ENCODE measurements around the gene ASCL2.

Gene ASCL2

DNA sequence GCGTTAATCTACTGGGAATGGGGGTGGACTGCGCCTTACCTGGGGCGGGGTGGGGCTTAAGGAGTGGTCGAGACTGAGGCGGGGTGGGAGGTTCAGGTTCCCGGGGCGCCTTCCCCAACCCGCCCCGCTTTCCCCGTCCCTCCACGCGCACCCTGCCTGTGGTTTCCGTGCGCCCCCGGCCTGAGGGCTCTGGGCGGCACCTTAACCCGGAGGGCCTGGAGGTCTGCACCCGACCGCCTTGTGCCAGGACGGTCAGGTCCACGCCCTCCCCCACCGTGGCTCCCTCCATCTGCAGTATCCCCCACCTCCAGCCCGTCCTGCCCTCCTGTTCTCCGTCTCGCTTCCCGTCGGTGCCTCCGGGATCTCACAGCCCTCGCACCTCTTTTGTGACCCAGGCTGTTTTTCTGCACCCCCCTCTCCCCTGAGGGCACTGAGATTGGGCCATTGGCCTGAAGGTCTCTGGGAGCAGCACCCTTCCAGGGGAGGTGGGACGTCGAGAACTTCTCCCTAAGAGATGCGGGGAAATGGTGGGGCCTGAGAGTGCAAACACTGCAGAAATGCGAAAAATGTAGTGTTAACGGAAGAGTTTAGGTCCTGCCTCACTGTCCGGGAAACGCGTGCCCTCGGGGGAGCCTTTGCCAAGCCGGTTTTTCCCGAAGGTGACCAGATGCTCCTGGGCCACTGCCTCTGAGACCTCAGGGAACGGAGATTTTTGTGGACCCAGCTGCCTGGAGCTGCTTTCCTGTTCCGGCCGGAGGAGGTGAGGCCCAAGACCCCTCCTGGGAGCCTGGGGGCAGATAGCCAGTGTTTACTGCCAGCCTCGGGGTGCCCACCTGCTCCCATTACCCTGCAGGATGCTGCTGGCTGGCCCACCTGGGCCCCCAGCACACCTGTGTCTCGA is 1.2 kb upstream of the ASCL2 start:
- DNase-seq: no peak

DNA sequence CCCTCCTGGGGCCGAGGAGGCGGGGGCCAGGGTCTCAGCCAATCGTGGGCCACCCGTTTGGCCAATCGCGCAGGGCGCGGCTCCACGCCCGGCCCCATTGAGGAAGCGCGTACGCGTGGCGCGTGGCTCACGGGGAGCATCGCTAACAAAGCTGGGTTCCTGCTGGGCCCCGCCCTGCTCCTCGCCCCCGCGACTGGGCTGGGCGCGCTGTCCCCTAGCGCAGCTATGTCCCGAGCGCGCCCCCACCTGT is 614 bp upstream of the ASCL2 start:
- DNase-seq: no peak

DNA sequence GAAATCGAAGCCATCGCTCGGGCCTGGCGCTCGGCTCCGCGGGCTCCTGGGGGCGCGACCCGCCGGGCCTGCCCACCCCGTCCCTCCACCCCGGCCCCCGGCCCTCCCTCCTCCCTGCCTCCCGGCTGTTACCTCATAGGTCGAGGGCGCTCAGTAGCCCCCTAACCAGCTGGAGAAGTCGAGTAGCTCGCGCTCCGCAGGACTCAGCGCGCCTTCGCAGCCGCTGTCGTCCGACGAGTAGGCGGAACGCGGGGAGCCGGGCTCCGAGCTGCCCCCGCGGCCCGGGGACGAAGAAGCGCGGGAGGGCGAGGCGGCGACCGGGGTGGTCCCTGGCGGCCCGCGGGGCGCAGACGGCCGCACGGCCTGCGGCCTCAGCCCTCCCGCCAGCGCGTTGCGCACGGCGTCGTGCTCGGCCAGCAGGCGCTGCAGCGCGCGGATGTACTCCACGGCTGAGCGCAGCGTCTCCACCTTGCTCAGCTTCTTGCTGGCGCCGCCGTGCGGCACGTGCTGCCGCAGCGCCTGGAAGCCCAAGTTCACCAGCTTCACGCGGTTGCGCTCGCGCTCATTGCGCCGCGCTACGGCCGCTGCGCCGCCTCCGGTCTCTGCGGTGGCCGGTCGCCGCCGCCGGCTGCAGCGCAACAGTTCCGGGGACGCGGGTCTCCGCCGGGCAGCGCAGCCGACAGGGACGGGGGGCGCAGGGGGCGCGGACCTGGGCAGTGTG is 627 bp downstream of the ASCL2 start:
- DNase-seq: no peak

DNA sequence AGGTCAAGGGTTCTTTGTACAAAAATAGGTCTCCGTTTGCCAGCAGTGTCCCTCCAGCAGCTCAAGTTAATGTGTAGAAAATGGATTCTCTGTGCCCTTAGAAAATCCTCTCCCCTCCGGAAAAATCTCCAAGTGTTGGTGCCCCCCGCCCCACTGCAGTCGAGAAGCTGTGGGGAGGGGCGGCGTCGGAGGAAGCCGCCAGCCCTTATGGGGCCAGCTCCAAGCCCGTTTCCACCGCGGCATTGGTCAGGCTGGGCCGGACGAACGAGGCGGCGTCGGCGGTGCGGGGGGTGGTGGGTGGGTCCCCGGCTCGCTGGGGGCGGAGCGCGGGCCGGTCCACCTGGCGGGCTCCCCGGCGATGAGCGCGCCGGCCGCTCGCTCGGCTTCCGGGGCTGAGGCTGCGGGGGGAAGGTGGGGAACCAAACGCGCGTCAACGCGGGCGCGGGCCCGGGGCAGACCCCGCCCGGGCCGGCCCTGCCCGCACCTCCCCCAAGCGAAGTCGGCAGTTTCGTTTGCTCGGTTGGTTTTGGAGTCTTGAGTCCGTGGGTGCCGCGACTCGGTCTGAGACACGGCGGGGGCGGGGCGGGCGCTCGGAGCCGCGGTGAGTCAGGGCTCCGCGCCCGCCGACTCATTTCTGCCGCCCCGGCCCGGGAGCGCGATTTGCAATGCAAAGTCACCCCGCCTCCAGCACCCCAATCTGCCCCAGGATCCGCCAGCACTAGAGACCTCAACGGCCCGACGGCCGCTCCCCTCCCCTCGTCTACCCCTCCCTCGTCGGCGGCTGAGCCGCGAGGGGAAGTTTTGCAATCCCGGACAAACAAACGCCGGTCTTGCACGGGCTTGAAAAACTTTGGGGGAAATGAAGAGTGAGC is 1.4 kb downstream of the ASCL2 start:
- no peak for DNase-seq

DNA sequence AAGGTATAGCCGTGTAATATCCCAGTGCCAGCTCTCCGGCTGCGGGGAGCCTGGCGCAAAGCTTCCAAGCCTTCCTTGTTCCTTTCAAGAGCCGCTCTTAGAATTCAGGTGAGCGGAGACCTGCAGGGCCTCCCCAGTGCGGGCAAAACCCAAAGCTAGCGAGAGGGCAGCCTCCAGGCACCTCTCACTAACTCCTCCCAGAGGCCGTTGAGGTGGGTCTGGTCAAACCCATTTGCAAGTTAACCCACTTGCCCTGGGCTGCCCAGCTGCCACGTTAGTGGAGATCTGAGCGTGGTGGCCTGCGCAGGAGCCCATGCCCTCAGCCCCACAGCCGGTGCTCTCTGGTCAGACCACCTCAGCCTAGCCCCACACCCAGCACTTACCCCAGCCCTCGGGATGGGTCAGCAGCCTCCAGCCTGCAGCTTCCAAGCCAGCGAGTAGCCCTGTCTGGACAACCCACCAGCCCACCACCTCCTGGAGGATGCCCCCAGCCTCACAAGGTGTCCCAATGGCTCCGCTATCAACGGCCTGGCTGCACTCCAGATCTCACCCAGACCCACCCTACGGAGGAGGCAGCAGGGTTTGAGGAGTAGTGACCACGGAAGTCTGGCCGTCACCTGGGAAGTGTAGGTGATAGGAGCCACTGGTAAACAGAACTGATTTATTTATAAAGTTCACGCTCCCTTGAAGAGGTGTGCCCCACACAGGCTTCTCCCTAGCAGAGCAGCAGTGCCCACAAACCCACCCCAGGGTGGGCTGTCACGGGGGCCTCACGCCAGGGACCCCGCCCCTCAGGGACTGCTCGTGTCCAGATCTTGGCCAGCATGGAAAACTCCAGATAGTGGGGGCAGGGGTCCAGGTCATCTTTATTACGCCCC is 2.3 kb downstream of the ASCL2 start:
- DNase-seq: no peak

DNA sequence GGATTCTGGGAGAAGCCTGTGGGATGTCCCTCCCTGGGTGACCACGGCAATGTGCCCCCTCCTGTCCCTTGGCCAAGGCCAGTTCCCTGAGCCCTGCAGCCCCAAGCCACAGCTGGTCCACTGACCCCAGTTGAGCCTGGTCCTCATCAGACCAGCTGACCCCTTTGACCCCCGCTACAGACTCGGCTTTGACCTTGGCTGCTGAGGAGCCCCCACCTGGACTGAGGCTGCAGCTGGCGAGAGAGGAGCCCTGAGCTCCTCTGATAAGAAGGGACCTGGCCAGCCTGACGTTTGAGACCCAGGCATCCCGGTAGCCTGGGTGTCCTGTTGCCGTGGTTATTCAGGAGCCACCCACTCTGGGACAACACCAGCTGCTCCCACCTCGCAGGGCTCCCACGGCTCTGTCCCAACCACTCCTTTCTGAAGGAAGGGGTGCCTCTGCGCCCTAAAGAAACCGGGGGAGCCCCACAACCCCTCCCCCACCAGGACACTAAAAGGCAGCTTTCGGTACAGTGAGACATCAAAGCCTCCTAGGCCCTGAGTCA is 3.0 kb downstream of the ASCL2 start:
- no peak for DNase-seq

DNA sequence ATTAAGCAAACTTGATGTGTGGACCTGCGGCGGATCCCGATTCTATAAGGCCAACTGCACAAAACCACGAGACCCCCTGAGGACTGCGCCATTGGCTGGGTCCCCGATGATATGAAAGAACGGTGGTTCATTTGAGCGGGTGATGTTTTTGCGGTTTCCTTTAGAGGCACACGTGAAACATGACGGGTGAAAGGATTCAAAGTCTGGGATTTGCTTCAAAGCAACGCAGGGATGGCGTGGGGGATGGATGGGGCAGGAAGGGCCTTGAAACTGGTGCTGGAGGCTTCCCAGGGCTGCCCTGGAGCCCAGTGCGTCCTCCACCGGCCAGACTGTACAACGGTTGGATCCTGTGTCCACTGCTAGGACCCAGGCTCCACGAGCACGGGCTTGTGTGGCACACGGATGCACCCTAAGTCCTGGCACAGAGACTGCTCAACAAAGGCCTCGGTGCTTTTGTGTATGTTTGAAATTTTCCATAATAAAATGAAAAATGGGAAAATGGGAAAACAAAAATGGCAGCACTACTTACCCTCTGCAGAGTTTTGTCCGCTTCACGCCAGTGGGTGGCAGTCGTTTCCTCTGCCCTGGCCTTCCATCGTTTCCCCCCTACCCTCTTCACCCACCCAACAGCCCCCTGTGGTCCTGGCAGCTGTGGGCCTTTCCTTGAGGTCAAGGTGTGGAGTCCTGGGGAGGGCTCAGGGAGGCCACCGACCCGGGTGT is 3.6 kb downstream of the ASCL2 start:
- DNase-seq: no peak

DNA sequence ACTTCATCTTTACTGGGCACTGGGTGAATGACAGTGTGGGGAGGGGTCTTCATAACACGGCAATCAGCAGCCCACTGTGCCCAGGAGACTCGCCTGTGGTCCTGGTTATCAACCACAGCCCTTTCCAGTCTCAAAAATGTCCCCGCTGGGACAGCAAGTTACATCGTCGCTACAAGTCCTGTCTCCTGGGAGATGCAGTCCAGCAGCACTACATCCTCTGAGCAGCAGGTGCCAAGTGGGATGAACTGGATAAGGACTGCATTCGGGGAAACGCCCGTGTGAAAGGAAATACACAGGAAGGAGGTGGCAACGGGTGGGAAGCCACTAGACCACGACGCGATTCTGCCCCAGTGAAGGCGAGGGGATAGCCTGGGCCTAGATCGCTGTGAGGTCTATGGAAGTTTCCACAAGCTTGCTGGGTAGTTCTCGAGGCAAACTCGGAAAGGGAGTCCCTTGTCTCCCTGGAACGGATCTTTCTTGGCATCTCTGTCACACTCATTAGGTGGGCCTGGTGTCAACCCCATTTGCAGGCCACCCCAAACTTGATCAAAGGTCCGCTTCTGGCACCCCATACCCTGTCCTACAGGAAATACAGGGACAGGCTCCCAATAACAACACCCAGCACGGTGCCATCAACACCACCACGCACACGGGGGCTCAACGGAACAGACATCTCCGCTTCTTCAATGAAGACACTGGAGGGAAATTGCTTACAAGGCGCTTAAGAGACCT is 4.4 kb downstream of the ASCL2 start:
- no peak for DNase-seq

DNA sequence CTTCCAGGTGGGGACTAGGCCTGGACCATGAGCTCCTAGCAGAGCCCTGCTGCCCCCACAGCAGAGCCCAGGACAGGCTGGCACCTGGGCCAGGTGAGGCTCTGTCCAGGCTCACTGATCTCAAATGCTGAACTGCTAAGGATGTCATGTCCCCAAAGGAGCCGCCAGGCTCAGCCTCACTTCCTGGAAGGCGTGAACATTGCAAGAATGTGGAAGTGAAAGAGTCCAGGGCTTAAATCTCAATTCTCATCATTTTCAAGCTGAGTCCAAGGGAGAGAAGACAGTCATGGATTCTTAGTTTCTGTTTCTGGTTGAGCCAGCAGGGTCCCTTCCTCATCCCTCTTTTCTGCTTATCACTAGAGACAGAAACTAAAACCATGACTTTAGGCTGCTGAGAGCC is 5.0 kb downstream of the ASCL2 start:
- no peak for DNase-seq

DNA sequence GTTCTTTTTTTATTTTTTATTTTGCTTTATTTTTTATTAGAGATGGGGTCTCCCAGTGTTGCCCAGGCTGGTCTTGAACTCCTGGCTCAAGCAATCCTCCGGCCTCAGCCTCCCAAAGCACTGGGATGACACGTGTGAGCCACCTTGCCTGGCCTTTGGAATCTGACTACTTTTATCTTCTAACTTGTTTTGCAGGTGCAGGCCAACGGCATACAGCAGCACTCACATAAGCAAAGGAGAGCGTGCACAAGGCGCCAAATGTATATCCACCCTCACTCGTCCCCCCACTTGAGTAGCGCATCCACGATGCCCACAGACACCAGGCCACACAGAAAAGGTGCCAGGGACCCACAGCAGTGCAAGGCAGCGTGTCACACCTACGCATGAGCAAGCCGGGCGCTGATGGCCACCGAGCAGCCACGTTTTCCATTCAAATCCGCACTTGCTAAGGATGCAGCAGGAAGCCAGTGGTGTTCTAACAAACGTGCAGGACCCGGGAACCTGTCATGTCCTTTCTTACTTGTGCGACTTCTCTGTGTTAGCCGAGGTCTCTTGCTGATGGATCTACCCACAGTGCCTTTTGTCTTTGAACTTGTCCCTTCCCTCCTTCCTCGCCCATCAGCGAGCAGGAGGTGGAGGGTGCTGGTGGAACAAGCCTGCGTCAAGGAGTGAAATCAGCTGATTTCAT is 5.9 kb downstream of the ASCL2 start:
- DNase-seq: no peak

DNA sequence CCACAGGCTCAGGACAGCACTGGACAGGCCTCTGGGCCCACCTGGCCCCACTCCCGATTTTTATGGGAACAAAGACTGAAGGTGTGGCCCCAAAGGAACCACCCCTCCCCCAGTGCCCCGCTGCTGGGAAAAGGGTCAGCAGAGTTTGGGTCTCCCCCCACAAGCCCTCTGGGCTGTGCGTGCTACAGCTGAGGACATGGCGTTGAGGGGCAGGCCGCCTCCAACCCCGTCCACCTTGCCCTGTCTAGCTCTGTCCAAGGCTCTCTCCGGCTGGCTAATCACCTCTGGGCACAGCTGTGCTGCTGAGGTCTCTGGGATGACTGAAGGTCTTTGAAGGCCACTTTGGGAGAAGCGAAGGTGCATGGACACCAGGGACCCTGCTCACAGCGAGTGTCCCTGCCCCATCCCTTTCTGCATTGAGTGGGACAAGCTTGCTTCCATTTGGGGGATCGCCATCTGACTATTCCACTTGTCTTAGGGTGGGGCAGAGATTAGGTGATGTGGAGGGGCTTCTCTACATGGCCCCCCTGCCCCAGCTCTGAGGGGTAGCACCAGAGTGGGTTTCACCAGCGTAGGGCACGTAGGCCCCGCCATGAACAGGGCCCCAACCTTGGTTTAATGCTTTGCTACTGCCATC is 6.5 kb downstream of the ASCL2 start:
- DNase-seq: no peak

DNA sequence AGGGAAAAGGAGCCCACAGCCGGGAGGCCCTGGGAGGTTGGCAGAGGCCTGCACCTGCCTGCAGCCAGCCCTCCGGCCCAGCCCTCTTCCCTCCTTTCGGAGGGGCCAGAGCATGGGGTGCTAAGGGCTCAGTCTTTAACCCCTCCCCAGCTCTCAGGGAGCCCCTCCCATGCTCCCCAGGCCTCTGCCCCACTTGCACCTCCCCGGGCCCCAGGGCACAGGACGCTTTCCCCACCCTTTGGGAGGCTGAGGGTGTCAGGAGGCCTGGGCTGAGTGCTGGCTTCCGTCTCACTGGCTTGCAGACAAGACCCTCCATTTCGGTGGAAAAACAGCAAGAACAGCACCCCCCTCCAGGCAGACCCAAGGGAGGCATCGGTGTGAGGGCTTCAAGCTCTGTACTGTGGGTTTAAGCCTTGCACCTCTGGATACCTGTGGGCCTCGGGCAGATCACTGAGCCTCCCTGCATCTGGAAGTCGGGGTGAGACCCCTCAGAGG is 7.3 kb downstream of the ASCL2 start:
- no peak for DNase-seq

DNA sequence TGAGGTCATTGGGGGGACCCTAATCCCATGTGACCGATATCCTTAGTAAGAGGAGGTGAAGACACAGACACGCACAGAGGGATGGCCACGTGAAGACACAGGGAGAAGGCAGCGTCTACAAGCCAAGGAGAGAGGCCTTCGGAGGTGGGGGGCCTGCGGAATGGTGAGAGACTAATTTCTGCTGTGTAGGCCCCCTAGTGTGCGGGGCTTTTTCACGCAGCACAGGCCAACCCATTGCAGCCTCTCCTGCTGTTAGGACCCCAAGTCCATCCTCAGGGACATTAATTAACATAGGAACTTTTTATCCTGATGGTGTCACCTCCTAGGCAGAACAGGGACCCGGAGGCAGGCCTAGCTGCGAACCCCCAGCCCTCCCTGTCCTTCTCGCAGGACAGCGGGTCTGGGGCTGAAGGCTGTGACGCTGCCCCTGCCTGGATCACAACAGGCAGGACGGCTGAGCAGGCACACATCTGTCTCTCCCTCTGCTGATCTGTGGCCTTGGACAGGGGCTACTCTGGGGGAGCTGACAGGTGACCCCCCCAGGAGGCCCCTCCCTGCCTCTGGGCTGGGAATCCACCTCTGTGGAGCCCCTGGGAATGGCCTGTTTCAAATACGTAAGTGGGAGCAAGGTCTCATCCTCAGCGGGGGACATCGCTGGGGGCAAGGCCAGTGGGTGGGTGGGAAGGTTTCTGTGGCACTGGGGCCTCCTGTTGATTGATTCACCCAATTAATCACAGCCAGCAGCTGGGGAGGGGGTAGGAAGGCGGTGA is 7.9 kb downstream of the ASCL2 start:
- no peak for DNase-seq

DNA sequence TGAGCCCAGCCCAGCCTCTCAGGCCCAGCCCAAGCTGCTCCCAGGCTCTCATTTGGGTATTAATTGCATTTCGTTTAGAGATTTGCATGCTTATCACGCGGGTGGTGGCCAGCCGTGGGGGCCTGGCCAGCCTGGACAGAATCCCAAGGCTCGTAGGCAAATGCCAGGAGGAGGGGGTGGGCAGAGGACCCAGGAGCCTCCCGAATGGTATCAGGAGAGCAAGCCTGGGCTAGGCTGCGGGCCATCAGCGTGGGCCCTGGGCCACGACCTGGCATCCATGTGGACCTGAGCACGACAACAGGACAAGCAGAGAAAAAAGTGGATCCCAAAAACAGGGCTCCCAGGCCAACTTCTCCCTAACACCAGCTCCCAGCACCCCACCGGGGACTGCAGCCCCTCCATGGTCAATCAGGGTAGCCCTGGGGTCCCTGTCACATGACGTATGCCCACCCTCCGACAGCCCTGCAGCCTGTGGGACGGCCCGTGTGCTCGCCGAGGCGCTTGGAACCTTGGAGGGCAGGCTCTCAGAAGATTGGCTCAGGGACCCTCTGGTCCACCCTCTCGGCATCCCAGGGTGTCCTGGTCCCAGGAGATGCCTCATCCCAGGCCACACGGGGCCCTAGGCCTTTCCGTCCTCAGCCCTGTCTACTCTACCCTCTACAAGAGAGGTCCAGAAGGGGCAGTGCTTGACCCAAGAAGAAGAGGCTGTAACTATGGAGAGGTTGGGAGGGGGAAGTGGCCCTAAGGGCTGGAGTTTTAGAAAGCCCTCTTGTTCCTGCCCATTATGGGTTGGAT is 8.8 kb downstream of the ASCL2 start:
- DNase-seq: no peak

DNA sequence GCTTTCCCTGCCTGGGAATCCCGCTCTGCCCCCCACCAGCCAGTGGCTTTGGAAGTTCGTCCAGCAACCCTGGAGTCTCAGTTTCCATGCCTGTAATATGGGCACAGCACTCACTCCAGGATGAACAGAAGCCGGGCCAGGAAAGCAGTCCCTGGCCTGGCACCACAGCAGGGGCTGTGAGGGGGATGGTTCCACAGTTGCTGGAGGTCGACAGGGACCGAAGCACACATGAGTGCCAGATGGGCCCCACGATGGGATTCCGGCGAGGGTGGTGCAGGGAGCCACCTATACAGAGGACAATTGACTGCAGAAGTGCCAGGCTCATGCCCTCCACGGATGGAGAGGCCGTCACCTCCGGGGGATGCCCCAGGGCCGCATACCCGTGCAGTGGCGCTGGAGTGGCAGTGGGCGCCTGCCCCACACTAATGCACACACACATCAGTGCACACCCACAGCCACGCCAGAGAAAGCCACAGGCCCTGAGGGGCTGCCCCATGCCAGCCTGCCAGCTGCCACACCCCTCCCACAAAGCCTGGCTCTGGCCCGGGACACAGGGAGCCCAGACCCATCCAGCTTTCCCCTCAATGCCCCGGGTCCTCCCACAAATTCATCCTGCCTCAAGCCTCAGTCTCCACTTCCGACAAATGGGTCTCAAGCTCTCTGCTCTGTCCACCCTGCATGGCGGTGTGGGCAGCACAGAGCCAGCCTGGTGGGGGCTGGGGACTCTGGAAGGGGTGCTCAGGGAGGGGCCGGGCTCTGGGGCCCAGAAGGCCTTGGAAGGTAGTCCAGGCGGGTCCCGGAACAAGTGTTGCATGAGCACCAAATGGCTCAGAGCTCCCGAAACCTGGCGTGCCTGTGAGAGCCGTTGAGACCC is 9.7 kb downstream of the ASCL2 start:
- no peak for DNase-seq

DNA sequence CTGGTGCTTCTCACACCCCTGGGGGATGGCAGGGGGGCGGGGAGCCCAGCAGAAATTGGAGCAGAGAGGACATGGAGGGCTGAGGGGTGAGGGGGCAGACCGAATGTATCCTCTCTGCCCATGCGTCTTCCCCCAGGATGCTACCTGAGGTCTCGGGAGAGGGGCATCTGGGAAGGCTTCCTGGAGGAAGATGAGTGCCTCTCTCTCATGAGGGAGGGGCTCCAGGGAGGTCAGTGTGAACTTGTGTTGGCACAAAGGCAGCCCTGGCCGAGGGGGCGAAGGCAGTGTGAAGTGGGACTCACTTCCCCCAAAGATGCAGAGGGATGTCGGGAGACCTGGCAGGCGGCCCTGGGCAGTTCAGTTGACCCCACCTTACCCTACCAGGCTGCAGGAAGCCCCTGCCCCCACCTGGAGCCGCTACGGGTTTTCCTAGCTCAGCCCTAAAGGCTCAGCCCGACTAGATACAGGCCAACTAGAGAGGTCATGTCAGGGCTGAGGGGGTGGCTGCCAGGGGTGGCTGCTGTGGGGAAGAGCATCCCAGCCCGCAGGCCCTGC is 10.4 kb downstream of the ASCL2 start:
- DNase-seq: no peak

DNA sequence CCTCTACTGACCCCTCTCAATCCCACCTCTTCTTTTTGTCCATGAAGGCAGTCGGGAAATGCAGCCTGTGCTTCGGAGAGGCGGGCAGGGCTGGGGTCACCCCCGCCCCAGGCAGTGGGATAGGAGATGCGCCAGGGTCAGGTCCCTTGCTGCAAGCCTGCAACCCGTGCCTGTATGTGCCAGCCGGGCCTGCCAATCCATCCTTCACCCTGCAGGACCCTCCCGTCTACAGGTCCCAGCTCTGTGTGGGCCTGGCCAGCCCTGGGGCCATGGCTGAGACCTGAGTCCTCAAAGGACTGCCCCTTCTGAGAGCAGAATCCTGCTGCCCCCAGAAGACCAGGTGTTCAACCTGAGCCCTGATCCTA is 10.9 kb downstream of the ASCL2 start:
- no peak for DNase-seq

Data from effector CD4-positive, alpha-beta T cell (primary cell).